Measurements from ENCODE around the gene SLITRK5.

GRCh38 chr13:87671031-87671752 is at the start of gene SLITRK5:
- TF ChIP-seq TAF1 (IDR thresholded peaks at IDR 0.05; ENCODE audit: borderline replicate concordance, low read depth, low read length) (no peak), POLR2AphosphoS5 (IDR thresholded peaks at IDR 0.05; ENCODE audit: low read depth, low read length) (no peak)
